ENCODE results near the gene EPHA8. TPM values are rescaled to one million over a fixed set of nuclear protein-coding genes. Genes with fewer than 3 reads are reported as not detected.

EPHA8 gene
- total RNA-seq, 1 donor from 2014 or later, result 0.23 TPM

DNA sequence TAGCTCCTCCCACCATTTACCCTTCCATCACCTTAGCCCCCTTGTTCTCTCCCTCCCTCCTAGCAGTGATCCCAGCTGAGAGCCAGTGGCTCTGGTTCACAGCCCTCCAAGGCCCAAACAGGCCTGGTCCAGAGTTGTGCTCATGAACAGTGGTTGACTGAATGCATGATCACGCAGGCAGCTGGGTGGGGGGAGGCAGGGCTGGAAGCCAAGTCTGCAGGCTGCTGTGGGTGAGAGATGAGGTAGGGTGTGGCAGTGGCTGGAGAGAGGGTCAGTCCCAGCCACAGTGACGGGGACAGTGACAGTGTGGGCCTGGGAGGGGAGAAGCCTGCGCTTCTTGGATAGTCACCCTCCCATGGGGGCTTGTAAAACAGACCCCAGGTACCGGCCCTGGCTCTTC is 22.2 kb downstream of the EPHA8 start:
- no peak for TF ChIP-seq EZH2 (IDR thresholded peaks at IDR 0.05; ENCODE audit: insufficient read depth, low read length)
- TF ChIP-seq, protein P1, sequence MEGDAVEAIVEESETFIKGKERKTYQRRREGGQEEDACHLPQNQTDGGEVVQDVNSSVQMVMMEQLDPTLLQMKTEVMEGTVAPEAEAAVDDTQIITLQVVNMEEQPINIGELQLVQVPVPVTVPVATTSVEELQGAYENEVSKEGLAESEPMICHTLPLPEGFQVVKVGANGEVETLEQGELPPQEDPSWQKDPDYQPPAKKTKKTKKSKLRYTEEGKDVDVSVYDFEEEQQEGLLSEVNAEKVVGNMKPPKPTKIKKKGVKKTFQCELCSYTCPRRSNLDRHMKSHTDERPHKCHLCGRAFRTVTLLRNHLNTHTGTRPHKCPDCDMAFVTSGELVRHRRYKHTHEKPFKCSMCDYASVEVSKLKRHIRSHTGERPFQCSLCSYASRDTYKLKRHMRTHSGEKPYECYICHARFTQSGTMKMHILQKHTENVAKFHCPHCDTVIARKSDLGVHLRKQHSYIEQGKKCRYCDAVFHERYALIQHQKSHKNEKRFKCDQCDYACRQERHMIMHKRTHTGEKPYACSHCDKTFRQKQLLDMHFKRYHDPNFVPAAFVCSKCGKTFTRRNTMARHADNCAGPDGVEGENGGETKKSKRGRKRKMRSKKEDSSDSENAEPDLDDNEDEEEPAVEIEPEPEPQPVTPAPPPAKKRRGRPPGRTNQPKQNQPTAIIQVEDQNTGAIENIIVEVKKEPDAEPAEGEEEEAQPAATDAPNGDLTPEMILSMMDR (IDR thresholded peaks at IDR 0.05; ENCODE audit: insufficient read depth, low read depth, low read length), result no peak
- DNase-seq (ENCODE audit: low read depth) (no peak), FAIRE-seq (no peak)
- Histone ChIP-seq H3K27me3 (ENCODE audit: insufficient read depth, low read length) (peaks cover 24% of the 10 kb centered on the region), H3K4me3 (ENCODE audit: insufficient read depth, low read depth, low read length) (no peak overlapping the region), H4K20me1 (ENCODE audit: insufficient read depth, low read length) (no peaks in the 10 kb centered on the region), H3K4me1 (ENCODE audit: insufficient read depth, low read length) (no peaks in the 10 kb centered on the region), H3K79me2 (ENCODE audit: insufficient read depth, low read length) (no peaks in the 10 kb centered on the region), H3K36me3 (ENCODE audit: insufficient read depth, low read length) (no peaks in the 10 kb centered on the region), H3K27ac (ENCODE audit: low read depth, low read length) (no peak overlapping the region), H3K9ac (ENCODE audit: low read length) (no peak overlapping the region), H2AFZ (ENCODE audit: low read depth, low read length) (no peak overlapping the region), H3K4me2 (ENCODE audit: low read length) (no peak overlapping the region), H3K9me3 (ENCODE audit: insufficient read depth, low read depth, low read length) (no peaks in the 10 kb centered on the region)
- H3K36me3 Mint-ChIP-seq (ENCODE audit: low read depth, unreplicated experiment), result no peaks in the 10 kb centered on the region
- no peak overlapping the region for H3K4me3 Mint-ChIP-seq (ENCODE audit: unreplicated experiment)
- H3K27me3 Mint-ChIP-seq (ENCODE audit: low read depth, unreplicated experiment), result peaks cover 58% of the 10 kb centered on the region
- H3K4me1 Mint-ChIP-seq (ENCODE audit: low read depth, unreplicated experiment), result no peaks in the 10 kb centered on the region
- H3K9me3 Mint-ChIP-seq (ENCODE audit: unreplicated experiment), result no peaks in the 10 kb centered on the region
- no peak overlapping the region for H3K27ac Mint-ChIP-seq (ENCODE audit: unreplicated experiment)

DNA sequence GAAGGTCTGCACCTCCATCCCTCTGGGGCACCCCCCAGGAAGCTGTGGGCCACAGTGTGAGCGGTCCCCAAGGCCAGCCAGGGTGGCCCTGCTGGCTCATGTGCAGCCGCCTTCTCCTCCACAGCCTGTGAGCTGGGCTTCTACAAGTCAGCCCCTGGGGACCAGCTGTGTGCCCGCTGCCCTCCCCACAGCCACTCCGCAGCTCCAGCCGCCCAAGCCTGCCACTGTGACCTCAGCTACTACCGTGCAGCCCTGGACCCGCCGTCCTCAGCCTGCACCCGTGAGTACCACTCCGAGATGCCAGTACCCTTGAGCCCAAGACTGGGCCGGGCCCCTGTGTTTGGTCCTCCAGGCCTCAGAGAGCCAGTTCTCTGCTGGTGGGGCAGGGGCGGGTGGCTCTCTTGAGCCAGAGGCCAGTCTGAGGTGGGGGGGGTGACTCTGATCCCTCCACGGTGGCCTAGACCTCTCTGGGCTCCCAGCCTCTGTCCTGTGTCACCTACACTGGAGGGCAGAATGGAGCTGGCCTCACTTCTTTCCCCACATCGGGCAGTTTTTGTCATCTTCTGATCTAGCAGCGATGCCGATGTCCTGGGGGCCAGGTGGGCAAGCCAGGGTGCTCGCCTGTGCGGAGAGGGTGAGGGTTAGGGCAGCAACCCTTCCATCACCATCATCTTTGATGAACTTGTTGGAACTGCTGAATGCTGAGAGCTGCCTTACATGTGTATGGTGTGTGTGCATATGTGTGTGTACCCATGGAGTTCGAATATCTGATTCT is 23.3 kb downstream of the EPHA8 start:
- no peak for DNase-seq (ENCODE audit: low read depth)

More for the DNA sequence above, 23.3 kb downstream of the EPHA8 start:
- Histone ChIP-seq H3K9me3 (ENCODE audit: insufficient read depth, low read depth, low read length) (no peaks in the 10 kb centered on the region), H2AFZ (ENCODE audit: low read depth, low read length) (no peak overlapping the region), H3K79me2 (ENCODE audit: insufficient read depth, low read length) (no peaks in the 10 kb centered on the region), H3K27me3 (ENCODE audit: insufficient read depth, low read length) (peaks cover 18% of the 10 kb centered on the region), H3K4me1 (ENCODE audit: insufficient read depth, low read length) (no peaks in the 10 kb centered on the region), H3K4me2 (ENCODE audit: low read length) (no peak overlapping the region), H3K27ac (ENCODE audit: low read depth, low read length) (no peak overlapping the region), H3K36me3 (ENCODE audit: insufficient read depth, low read length) (no peaks in the 10 kb centered on the region), H3K4me3 (ENCODE audit: insufficient read depth, low read depth, low read length) (no peak overlapping the region), H3K9ac (ENCODE audit: low read length) (no peak overlapping the region), H4K20me1 (ENCODE audit: insufficient read depth, low read length) (no peaks in the 10 kb centered on the region)
- Mint-ChIP-seq H3K36me3 (ENCODE audit: low read depth, unreplicated experiment) (no peaks in the 10 kb centered on the region), H3K27ac (ENCODE audit: unreplicated experiment) (no peak overlapping the region), H3K27me3 (ENCODE audit: low read depth, unreplicated experiment) (peaks cover 60% of the 10 kb centered on the region), H3K4me3 (ENCODE audit: unreplicated experiment) (no peak overlapping the region), H3K9me3 (ENCODE audit: unreplicated experiment) (peaks cover 3% of the 10 kb centered on the region), H3K4me1 (ENCODE audit: low read depth, unreplicated experiment) (peaks cover 3% of the 10 kb centered on the region)
- TF ChIP-seq, protein P1 (IDR thresholded peaks at IDR 0.05; ENCODE audit: insufficient read depth, low read depth, low read length), result no peak
- no peak for TF ChIP-seq EZH2 (IDR thresholded peaks at IDR 0.05; ENCODE audit: insufficient read depth, low read length)
- no peak for FAIRE-seq

All from astrocyte (in vitro differentiated cells and primary cell).